Naive thymus-derived CD4-positive, alpha-beta T cell (primary cell): ENCODE measurements around the gene TCERG1L. TPM values are rescaled to one million over a fixed set of nuclear protein-coding genes. Genes with fewer than 3 reads are reported as not detected.
A peak's percentile ranks its signal among the peaks of the same experiment; 100 is the strongest.

Source experiments
- ATAC-seq: fragments of 150-1000 bp; cut with Tn5 transposase; 2 replicates; pipeline ENCODE4 v1.10.0; 2021; ENCODE audit warnings: mild to moderate bottlenecking, moderate library complexity
- CTCF ChIA-PET: fragments of 350-600 bp; sonication (Branson Sonifier 250); formaldehyde crosslinking; loops from one replicate; lab custom pipeline; 2021; ENCODE audit warnings: antibody characterized with exemption; lab: Charles Lee
- POLR2A ChIA-PET: fragments of 350-600 bp; sonication (Branson Sonifier 250); formaldehyde crosslinking; loops from one replicate; lab custom pipeline; 2021; ENCODE audit warnings: antibody characterized with exemption, inconsistent platforms; lab: Charles Lee
- DNase-seq, 9 donors: peaks; one replicate each; pipeline versions ENCODE4 v3.0.0 to v3.0.0-alpha.2; 2020 to 2022; ENCODE audit warnings: mixed read lengths in 1 of 9
- H3K27ac ChIP-seq: one replicate; pipeline ENCODE4 v1.7.0; 2013; ENCODE audit warnings: mild to moderate bottlenecking, low read depth, low read length, moderate library complexity
- H3K27me3 ChIP-seq, 2 donors: one replicate each; pipeline ENCODE4 v1.7.0; 2013; ENCODE audit warnings: low read length in 2 of 2, mild to moderate bottlenecking in 2 of 2, moderate library complexity in 2 of 2; ENCODE audit not compliant: control insufficient read depth in 2 of 2, insufficient read depth in 2 of 2
- H3K36me3 ChIP-seq, 3 experiments: 1 replicate in 2 of 3; 2 replicates in 1 of 3; pipeline ENCODE4 v1.7.0; 2013; ENCODE audit warnings: low read length in 3 of 3, mild to moderate bottlenecking in 3 of 3, moderate library complexity in 1 of 3; ENCODE audit not compliant: insufficient read depth in 3 of 3, control insufficient read depth in 2 of 3
- H3K4me1 ChIP-seq, 2 donors: one replicate each; pipeline ENCODE4 v1.7.0; 2013; ENCODE audit warnings: low read length in 2 of 2, mild to moderate bottlenecking in 2 of 2, moderate library complexity in 1 of 2; ENCODE audit not compliant: control insufficient read depth in 2 of 2, insufficient read depth in 2 of 2
- H3K4me3 ChIP-seq: 2 replicates; pipeline ENCODE4 v1.7.0; 2013; ENCODE audit warnings: mild to moderate bottlenecking, low read length
- H3K9me3 ChIP-seq, 3 experiments: 1 replicate in 2 of 3; 2 replicates in 1 of 3; pipeline ENCODE4 v1.7.0; 2013; ENCODE audit warnings: low read length in 3 of 3; ENCODE audit not compliant: control insufficient read depth in 2 of 3
- H3K27ac Mint-ChIP-seq, 9 donors: one replicate each; pipeline ENCODE4 v1.8.0; 2020 to 2022; ENCODE audit warnings: mixed read lengths in 9 of 9, mild to moderate bottlenecking in 8 of 9, moderate library complexity in 5 of 9, inconsistent platforms in 2 of 9
- H3K27me3 Mint-ChIP-seq, 5 donors: one replicate each; pipeline ENCODE4 v1.8.0; 2021 to 2022; ENCODE audit warnings: mixed read lengths in 5 of 5, mild to moderate bottlenecking in 1 of 5
- H3K36me3 Mint-ChIP-seq, 5 donors: one replicate each; pipeline ENCODE4 v1.8.0; 2020 to 2022; ENCODE audit warnings: mixed read lengths in 5 of 5, mild to moderate bottlenecking in 3 of 5, inconsistent platforms in 1 of 5
- H3K4me1 Mint-ChIP-seq, 7 donors: one replicate each; pipeline ENCODE4 v1.8.0; 2020 to 2022; ENCODE audit warnings: mixed read lengths in 7 of 7, mild to moderate bottlenecking in 3 of 7, inconsistent platforms in 1 of 7
- H3K4me3 Mint-ChIP-seq, 10 donors: one replicate each; pipeline ENCODE4 v1.8.0; 2020 to 2022; ENCODE audit warnings: mild to moderate bottlenecking in 10 of 10, mixed read lengths in 10 of 10, moderate library complexity in 6 of 10, inconsistent platforms in 2 of 10
- H3K9me3 Mint-ChIP-seq, 11 donors: one replicate each; pipeline ENCODE4 v1.8.0; 2020 to 2022; ENCODE audit warnings: mixed read lengths in 11 of 11, mild to moderate bottlenecking in 4 of 11, inconsistent platforms in 1 of 11, moderate library complexity in 1 of 11
- intact Hi-C, 2 donors: fragments of 100-400 bp; cut with micrococcal nuclease; formaldehyde crosslinking; loops; one replicate each; pipeline ENCODE4 v1.15.1; 2023
- polyA plus RNA-seq, 2 donors: library from polyadenylated mRNA; unstranded; fragments of 300-500 nt; fragmentation: Illumina TruSeq; gene quantifications; one replicate each; pipeline ENCODE4 v1.2.3, GENCODE V29; 2021
- total RNA-seq, 6 experiments: library from RNA in 5 of 6; stranded (reverse) in 5 of 6; gene quantifications; 1 replicate in 5 of 6; 2 replicates in 1 of 6; pipeline ENCODE4 v1.2.3 and lab custom pipeline; 2021 to 2026

TCERG1L gene
- total and polyA plus RNA-seq, 7 experiments from 2014 or later = 0.11 to 0.42 (median 0.39) TPM; not detected in 4

GRCh38 chr10:131161087-131161486 is 150.4 kb downstream of the TCERG1L start:
- no peak for DNase-seq
- POLR2A ChIA-PET = no interaction called here
- no peaks in the 10 kb centered on the region for H3K36me3 Mint-ChIP-seq

GRCh38 chr10:131160219-131160875 is 151.2 kb downstream of the TCERG1L start:
- peaks cover 0 to 23% (median 16%) of the 10 kb centered on the region in 7 donors for H3K4me1 Mint-ChIP-seq
- peaks cover 0 to 1% (median 0%) of the 10 kb centered on the region in 11 donors for H3K9me3 Mint-ChIP-seq
- intact Hi-C loops = no loop called here
- no peaks in the 10 kb centered on the region for H3K36me3 Mint-ChIP-seq
- ATAC-seq (peak; percentile 12), DNase-seq (no peak)
- H3K4me3 ChIP-seq = no peak overlapping the region
- H3K9me3 ChIP-seq = no peaks in the 10 kb centered on the region
- H3K27ac ChIP-seq = no peak overlapping the region
- no peak overlapping the region for H3K4me3 Mint-ChIP-seq
- H3K27me3 Mint-ChIP-seq = peaks cover 0 to 22% (median 6%) of the 10 kb centered on the region in 5 donors
- ChIA-PET POLR2A (no interaction called here), CTCF (no interaction called here)
- H3K36me3 ChIP-seq = no peaks in the 10 kb centered on the region
- no peak overlapping the region for H3K27ac Mint-ChIP-seq
- no peaks in the 10 kb centered on the region for H3K4me1 ChIP-seq
- H3K27me3 ChIP-seq = no peaks in the 10 kb centered on the region

More at GRCh38 chr10:131161087-131161486, 150.4 kb downstream of the TCERG1L start:
- ATAC-seq = no peak
- Mint-ChIP-seq H3K9me3 (no peaks in the 10 kb centered on the region), H3K27me3 (peaks cover 0 to 18% (median 5%) of the 10 kb centered on the region in 5 donors), H3K27ac (no peak overlapping the region), H3K4me3 (no peak overlapping the region), H3K4me1 (peaks cover 0 to 18% (median 11%) of the 10 kb centered on the region in 7 donors)
- Histone ChIP-seq H3K27ac (no peak overlapping the region), H3K9me3 (no peaks in the 10 kb centered on the region), H3K4me1 (no peaks in the 10 kb centered on the region), H3K27me3 (no peaks in the 10 kb centered on the region), H3K36me3 (no peaks in the 10 kb centered on the region), H3K4me3 (no peak overlapping the region)
- CTCF ChIA-PET = interaction anchor here (0.7 kb wide), 1 partner anchor 14 kb away, joined by 3 read pairs; no protein-coding TSS in a partner anchor
- intact Hi-C loops = no loop called here

GRCh38 chr10:131159771-131160170 is 151.8 kb downstream of the TCERG1L start:
- no peak overlapping the region for H3K27ac Mint-ChIP-seq
- H3K4me1 Mint-ChIP-seq = peaks cover 0 to 23% (median 16%) of the 10 kb centered on the region in 7 donors
- peaks cover 0 to 22% (median 6%) of the 10 kb centered on the region in 5 donors for H3K27me3 Mint-ChIP-seq
- CTCF ChIA-PET = no interaction called here
- H3K9me3 ChIP-seq = no peaks in the 10 kb centered on the region
- no peak overlapping the region for H3K27ac ChIP-seq
- no peaks in the 10 kb centered on the region for H3K27me3 ChIP-seq
- POLR2A ChIA-PET = no interaction called here
- H3K36me3 Mint-ChIP-seq = no peaks in the 10 kb centered on the region
- ATAC-seq (no peak), DNase-seq (no peak)
- H3K36me3 ChIP-seq = no peaks in the 10 kb centered on the region
- H3K4me3 ChIP-seq = no peak overlapping the region
- H3K4me3 Mint-ChIP-seq = no peak overlapping the region
- H3K4me1 ChIP-seq = no peaks in the 10 kb centered on the region
- H3K9me3 Mint-ChIP-seq = peaks cover 0 to 1% (median 0%) of the 10 kb centered on the region in 11 donors
- intact Hi-C loops = no loop called here

GRCh38 chr10:131158695-131159094 is 152.8 kb downstream of the TCERG1L start:
- POLR2A ChIA-PET = no interaction called here
- intact Hi-C loops = no loop called here
- H3K4me1 Mint-ChIP-seq = peaks cover 0 to 23% (median 16%) of the 10 kb centered on the region in 7 donors
- no peak overlapping the region for H3K4me3 ChIP-seq
- H3K27me3 ChIP-seq = no peaks in the 10 kb centered on the region
- DNase-seq = no peak
- no peak overlapping the region for H3K27ac ChIP-seq
- peaks cover 0 to 22% (median 6%) of the 10 kb centered on the region in 5 donors for H3K27me3 Mint-ChIP-seq
- H3K4me3 Mint-ChIP-seq = no peak overlapping the region
- H3K9me3 ChIP-seq = no peaks in the 10 kb centered on the region
- no peaks in the 10 kb centered on the region for H3K36me3 Mint-ChIP-seq
- CTCF ChIA-PET = no interaction called here
- peaks cover 0 to 2% (median 0%) of the 10 kb centered on the region in 11 donors for H3K9me3 Mint-ChIP-seq
- no peak for ATAC-seq
- H3K27ac Mint-ChIP-seq = peak overlapping the region in 1 of 9 donors; percentile 66
- no peaks in the 10 kb centered on the region for H3K4me1 ChIP-seq
- H3K36me3 ChIP-seq = no peaks in the 10 kb centered on the region

- intact Hi-C loops = no loop called here
- H3K27ac Mint-ChIP-seq = no peak overlapping the region
- CTCF ChIA-PET = no interaction called here
- no peak overlapping the region for H3K4me3 Mint-ChIP-seq
- H3K27me3 ChIP-seq = no peaks in the 10 kb centered on the region
- no peaks in the 10 kb centered on the region for H3K36me3 ChIP-seq
- peaks cover 0 to under 1% (median 0%) of the 10 kb centered on the region in 5 donors for H3K36me3 Mint-ChIP-seq
- H3K9me3 Mint-ChIP-seq = peaks cover 0 to 6% (median under 1%) of the 10 kb centered on the region in 11 donors
- ATAC-seq (no peak), DNase-seq (no peak)
- no peaks in the 10 kb centered on the region for H3K9me3 ChIP-seq
- no peak overlapping the region for H3K4me3 ChIP-seq
- H3K4me1 Mint-ChIP-seq = peaks cover 0 to 16% (median 11%) of the 10 kb centered on the region in 7 donors
- H3K27ac ChIP-seq = no peak overlapping the region
- POLR2A ChIA-PET = no interaction called here
- H3K4me1 ChIP-seq = no peaks in the 10 kb centered on the region
- H3K27me3 Mint-ChIP-seq = peaks cover 0 to 22% (median 6%) of the 10 kb centered on the region in 5 donors
These were observed 153.6 kb downstream of the TCERG1L start for GRCh38 chr10:131157899-131158298.

- POLR2A ChIA-PET = no interaction called here
- H3K27ac ChIP-seq = no peak overlapping the region
- CTCF ChIA-PET = interaction anchor here (0.7 kb wide), 1 partner anchor 122 kb away, joined by 3 read pairs; no protein-coding TSS in a partner anchor
- H3K4me1 Mint-ChIP-seq = peaks cover 0 to 11% (median 4%) of the 10 kb centered on the region in 7 donors
- H3K4me1 ChIP-seq = no peaks in the 10 kb centered on the region
- DNase-seq (no peak), ATAC-seq (no peak)
- H3K27ac Mint-ChIP-seq = peak overlapping the region in 1 of 9 donors; percentile 75
- H3K9me3 ChIP-seq = no peaks in the 10 kb centered on the region
- intact Hi-C loops = no loop called here
- no peaks in the 10 kb centered on the region for H3K27me3 ChIP-seq
- peaks cover 0 to 13% (median 5%) of the 10 kb centered on the region in 5 donors for H3K36me3 Mint-ChIP-seq
- no peak overlapping the region for H3K4me3 ChIP-seq
- peak overlapping the region in 3 of 10 donors; percentile 22 to 67 (median 32) for H3K4me3 Mint-ChIP-seq
- peaks cover 5 to 21% (median 13%) of the 10 kb centered on the region in 11 donors for H3K9me3 Mint-ChIP-seq
- peaks cover 0 to 22% (median 6%) of the 10 kb centered on the region in 5 donors for H3K27me3 Mint-ChIP-seq
- H3K36me3 ChIP-seq = no peaks in the 10 kb centered on the region
These were observed 155.7 kb downstream of the TCERG1L start for GRCh38 chr10:131155876-131156230.
